NCI-H526 (cell line): ENCODE measurements around the gene ATN1.
A peak's percentile ranks its signal among the peaks of the same experiment; 100 is the strongest.
"Not testable (repeated sequence)": the region's sequence is repeated elsewhere in the genome, so short reads cannot be mapped to it uniquely, and the experiment has no call there.

Experiments
- DNase-seq, 2 experiments: peaks; one replicate each; lab custom pipeline; 2025; lab: John Stamatoyannopoulos, UW

Gene ATN1, protein sequence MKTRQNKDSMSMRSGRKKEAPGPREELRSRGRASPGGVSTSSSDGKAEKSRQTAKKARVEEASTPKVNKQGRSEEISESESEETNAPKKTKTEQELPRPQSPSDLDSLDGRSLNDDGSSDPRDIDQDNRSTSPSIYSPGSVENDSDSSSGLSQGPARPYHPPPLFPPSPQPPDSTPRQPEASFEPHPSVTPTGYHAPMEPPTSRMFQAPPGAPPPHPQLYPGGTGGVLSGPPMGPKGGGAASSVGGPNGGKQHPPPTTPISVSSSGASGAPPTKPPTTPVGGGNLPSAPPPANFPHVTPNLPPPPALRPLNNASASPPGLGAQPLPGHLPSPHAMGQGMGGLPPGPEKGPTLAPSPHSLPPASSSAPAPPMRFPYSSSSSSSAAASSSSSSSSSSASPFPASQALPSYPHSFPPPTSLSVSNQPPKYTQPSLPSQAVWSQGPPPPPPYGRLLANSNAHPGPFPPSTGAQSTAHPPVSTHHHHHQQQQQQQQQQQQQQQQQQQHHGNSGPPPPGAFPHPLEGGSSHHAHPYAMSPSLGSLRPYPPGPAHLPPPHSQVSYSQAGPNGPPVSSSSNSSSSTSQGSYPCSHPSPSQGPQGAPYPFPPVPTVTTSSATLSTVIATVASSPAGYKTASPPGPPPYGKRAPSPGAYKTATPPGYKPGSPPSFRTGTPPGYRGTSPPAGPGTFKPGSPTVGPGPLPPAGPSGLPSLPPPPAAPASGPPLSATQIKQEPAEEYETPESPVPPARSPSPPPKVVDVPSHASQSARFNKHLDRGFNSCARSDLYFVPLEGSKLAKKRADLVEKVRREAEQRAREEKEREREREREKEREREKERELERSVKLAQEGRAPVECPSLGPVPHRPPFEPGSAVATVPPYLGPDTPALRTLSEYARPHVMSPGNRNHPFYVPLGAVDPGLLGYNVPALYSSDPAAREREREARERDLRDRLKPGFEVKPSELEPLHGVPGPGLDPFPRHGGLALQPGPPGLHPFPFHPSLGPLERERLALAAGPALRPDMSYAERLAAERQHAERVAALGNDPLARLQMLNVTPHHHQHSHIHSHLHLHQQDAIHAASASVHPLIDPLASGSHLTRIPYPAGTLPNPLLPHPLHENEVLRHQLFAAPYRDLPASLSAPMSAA (N-terminal part only)

DNA sequence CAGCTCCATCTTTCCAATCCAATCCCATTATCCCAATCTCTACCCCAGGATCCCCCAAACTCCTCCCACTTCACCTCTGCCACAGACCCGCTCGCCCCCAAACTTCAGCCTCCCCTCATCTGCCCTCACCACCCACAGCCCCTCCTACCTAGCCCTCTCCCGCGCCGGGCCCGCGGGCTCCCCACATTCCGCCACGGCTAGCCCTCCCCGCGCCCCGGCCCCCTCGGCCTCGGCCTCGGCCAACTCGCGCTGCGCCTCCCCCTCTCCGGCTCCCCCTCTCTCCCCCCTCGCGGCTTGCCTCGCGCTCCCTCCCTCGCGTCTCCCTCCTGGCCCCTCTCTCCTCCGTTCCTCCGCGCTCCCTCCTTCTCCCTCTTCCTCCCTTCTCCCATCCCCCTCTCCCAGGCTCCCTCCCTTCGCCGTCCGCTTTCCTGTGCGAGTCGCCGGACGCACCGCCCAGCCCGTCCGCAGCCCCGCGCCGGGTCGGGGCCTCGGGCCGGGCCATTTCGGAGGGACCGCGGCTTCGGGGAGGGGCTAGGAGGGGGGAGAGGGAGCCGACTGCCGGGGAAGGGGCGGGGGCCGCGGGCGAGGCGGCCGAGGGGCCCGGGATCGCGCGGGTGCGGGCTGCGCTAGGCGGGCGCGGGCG lies at the start of gene ATN1:
Gene ATN1 (plus strand): TSS at position 581 of the 643 bp plus-strand sequence. CDS start 6,043 bp downstream, outside the sequence.
- peak; percentile 52 to 82 for DNase-seq

DNA sequence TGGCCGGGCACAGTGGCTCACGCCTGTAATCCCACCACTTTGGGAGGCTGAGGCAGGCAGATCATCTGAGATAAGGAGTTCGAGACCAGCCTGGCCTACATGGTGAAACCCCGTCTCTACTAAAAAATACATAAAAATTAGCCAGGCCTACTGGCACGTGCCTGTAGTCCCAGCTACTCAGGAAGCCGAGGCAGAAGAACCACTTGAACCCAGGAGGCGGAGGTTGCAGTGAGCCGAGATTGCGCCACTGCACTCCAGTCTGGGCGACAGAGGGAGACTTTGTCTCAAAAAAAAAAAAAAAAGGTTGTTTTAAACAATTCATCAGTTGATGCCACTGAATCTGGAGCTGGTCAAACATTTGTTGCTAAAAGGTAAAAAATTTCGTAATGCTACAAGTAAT lies 47.9 kb upstream of the ATN1 start:
- not testable (repeated sequence) for DNase-seq

DNA sequence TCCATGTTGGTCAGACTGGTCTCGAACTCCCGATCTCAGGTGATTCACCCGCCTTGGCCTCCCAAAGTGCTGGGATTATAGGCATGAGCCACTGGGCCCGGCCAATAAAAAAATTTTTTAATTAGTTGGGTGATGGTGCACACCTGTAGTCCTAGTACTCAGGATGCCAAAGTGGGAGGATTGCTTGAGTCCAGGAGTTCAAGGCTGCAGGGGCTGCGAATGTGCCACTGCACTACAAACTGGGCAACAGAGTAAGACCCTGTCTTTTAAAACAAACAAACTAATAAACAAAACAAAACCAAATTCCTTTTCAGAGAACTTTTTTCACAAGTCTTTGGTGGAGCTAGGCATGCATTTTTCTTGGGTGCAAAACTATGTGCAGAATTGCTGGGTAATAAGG lies 44.5 kb upstream of the ATN1 start:
- DNase-seq = no peak

DNA sequence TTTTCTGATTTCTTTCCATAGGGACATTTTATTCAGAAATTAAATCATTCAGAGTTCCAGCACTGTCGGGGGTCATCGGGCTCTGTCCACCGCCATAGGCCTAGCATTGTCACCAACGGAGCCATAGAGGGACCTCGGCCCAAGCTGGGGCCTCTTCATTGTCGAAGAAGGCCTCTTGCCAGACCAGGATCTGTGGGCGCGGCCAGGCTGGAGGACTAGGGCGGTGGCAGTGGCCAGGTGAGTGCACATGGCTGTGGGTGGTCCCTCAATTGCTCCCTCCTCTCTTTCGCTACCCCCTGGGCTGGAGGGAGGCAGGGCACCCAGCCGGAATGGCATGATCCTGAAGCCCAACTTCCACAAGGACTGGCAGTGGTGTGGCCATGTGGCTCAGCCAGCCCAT lies 44.1 kb upstream of the ATN1 start:
- no peak for DNase-seq

DNA sequence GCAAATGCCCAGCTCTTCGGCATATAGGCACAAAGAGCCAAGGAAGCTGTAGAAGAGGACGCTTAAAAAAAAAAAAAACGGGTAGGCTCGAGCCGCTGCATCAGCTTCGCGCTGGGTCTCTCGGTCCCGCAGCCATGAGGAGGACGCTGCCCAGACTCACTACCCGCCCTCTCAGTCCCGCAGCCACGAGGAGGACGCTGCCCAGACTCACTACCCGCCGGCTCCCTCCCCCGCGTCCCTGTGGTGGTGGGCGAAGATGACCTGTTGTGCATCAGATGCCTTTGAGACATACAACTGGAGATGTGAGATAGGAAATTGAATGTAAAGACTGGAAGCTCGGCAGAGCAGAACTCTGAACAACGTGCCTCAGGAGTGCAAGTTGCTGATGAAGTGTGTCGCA lies 43.2 kb upstream of the ATN1 start:
- DNase-seq = no peak

DNA sequence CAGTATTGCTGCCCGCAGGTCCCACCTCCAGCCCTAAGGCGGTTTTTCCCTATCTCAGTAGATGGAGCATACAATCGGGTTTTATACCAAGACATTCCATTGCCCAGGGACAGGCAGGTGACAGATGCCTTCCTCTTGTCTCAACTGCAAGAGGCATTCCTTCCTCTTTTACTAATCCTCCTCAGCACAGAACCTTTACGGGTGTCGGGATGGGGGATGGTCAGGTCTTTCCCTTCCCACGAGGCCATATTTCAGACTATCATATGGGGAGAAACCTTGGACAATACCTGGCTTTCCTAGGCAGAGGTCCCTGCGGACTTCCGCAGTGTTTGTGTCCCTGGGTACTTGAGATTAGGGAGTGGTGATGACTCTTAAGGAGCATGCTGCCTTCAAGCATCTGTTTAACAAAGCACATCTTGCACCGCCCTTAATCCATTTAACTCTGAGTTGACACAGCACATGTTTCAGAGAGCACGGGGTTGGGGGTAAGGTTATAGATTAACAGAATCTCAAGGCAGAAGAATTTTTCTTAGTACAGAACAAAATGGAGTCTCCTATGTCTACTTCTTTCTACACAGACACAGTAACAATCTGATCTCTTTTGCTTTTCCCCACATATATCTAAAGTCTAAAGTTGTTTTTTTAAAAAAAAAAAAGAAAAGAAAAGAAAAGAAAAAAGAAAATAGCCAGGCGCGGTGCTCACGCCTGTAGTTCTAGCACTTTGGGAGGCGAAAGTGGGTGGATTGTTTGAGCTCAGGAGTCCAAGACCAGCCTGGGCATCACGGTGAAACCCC lies 41.4 kb upstream of the ATN1 start:
- DNase-seq = not testable (repeated sequence)

DNA sequence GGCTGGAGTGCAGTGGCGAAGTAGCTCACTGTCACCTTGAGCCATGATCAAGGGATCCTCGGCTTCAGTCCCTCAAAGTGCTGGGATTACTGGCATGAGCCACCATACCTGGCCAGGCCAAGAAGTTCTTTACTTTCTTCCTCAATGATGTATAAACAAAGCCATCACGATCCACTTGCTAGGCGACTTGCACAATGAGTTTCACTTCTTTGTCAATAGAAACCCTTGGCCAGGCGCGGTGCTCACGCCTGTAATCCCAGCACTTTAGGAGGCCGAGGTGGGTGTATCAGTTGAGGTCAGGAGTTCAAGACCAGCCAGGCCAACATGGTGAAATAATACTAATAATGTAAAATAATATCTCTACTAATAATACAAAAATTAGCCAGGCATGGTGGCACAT lies 40.3 kb upstream of the ATN1 start:
- no peak for DNase-seq

DNA sequence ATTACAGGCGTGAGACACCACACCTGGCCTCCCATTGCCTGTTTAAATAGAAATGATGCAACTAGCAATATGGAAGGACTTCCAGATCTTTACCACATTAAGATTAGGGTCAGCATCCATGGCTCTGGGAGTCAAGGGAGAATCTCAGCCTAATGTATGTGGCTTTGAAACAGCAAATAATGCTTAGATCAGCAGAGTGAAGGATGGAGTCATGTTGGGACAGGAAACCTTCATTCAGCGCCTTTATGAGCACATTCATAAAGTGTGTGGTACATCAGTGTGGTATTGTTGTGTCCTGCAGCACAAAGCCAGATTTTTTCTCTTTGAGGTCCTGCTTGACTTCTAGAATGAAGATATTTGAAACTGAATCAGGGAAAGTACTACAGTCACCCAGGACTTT lies 39.4 kb upstream of the ATN1 start:
- DNase-seq = no peak

DNA sequence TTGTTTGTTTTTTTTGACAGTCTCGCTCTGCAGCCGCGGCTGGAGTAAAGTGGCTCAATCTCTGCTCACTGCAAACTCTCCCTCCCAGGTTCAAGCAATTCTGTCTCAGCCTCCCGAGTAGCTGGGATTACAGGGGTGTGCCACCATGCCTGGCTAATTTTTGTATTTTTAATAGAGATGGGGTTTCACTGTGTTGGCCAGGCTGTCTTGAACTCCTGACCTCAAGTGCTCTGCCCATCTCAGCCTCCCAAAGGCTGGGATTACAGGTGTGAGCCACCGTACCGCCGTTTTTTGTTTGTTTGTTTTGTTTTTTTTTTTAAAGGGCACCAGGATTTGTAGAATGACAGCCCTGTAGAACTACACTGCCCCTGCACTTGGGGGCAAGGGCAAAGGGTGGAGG lies 39.0 kb upstream of the ATN1 start:
- not testable (repeated sequence) for DNase-seq

DNA sequence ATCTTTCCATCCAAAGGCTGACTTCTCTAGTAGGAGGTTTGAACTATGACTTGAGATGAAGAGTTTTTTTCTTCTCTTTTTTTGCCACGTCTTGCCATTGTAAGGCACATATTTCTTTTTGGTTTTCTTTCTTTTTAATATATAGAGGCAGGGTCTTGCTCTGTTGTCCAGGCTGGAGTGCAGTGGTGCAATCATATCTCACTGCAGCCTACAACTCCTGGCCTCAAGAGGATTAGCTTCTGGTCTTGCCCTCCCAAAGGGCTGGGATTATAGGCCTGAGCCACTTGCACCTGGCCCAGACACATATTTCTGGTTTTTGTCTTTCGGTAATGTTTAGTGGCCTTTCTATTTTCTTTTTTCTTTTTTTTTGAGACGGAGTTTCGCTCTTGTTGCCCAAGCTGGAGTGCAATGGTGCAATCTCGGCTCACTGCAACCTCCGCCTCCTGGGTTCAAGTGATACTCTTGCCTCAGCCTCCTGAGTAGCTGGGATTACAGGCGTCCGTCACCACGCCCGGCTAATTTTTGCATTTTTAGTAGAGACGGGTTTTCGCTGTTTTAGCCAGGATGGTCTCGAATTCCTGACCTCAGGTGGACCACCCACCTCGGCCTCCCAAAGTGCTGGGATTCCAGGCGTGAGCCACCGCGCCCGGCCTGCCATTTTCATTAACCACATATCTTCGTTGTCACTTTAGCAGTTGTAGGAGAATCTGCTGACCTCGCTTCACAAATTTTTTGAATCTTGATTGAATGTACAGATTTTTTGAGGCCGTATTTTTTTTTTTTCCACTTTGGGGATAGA lies 37.8 kb upstream of the ATN1 start:
- DNase-seq = not testable (repeated sequence)

DNA sequence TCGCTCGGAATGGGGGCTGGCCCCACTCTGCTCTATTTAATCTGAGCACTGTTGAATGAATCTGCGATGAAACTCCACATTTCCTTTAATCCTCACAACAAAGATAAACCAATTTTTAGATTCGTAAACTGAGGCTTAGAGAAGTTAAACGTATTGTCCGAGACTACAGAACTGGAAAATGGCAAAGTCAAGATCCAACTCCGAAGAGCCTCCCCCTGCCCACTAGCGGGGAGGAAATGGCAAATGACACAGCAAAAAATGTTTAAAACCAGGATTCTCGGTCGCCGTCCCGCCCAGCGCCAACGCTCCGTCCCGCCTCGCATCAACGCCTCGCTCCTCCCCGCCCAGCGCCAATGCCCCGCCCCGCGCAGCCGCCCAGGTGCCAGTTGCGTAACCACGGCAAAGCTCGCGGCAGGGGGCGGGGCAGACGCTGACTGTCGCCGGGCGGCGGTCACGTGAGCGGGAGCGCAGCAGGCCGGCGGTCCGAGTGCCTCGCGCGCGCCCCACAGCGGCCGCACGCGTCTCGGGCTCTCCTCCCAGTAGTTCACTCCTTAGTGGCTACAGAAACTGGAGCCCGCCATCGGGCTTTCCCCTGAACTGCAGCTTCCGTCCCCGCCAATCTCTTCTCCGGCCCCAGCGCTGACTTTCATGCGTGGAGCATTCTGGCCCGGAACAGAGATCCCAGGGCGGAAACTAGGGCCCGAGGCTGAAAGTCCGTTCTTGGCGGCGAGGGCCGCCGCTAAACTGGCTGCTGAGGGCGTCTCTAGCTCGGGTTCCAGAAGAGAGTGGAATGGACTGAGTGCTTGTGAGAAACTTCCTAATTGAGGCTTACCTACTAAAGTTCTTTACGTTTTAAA lies 36.7 kb upstream of the ATN1 start:
- DNase-seq = peak; percentile 83 to 98

DNA sequence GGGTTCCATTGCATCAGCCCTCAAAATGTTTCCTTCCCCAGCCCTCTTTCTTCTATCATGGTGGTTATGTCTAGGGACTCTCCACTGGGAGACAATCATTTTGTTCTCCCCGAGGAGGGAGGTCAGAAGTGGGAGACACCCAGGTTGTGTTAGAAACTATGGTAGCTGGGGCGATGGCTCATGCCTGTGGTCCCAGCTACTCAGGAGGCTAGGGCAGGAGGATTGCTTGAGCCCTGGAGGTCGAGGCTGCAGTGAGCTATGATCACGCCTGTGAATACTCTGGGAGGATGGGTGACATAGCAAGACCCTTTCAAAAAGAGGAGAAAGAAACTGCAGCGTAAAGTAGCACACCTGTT lies 36.1 kb upstream of the ATN1 start:
- DNase-seq = no peak

DNA sequence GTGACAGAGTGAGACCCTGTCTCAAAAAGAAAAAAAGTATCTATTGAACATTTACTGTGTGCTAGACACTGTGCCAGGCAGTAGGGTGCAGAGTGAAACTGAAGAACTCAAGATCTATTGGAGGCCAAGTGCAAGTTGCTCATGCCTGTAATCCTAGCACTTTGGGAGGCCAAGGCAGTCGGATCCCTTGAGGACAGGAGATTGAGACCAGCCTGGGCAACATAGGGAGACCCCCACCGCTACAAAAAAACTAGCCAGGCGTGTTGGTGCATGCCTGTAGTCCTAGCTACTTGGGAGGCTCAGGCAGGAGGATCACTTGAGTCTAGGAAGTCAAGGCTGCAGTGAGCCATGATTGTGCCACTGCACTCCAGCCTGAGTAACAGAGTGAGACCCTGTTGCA lies 35.1 kb upstream of the ATN1 start:
- DNase-seq = not testable (repeated sequence)

DNA sequence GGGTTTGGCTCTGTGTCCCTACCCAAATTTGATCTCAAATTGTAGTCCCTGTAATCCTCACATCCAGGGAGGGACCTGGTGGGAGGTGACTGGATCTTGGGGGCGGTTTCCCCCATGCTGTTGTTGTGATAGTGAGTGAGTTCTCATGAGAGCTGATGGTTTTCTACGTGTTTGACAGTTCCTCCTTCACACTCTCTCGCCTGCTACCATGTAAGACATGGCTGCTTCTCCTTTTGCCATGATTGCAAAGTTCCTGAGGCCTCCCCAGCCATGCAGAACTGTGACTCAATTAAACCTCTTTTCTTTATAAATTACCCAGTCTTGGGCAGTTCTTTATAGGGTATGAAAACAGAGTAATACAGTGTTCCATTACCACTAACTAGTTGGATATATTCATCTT lies 33.4 kb upstream of the ATN1 start:
- DNase-seq = no peak

DNA sequence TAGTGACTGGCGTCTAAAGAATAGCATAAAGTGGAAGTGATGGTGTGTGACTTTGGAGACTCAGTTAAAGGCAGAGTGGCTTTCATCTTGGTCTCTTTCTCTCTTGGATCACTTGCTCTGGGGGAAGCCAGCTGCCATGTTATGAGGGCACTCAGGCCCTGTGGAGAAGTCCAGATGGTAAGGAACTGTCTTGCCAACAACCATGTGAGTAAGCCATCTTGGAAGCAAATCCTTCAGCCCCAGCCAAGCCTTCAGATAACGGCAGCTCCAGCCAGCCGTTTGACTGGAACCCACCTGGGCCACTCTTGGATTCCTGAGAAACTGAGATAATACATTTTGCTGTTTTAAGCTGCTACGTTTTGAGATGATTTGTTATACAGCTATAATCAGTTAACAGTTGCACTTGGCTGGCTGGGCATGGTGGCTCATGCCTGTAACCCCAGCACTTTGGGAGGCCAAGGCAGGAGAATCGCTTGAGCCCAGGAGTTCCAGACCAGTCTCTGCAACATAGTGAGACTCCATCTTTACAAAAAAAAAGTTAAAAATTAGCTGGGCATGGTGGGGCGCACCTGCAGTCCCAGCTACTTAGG lies 30.8 kb upstream of the ATN1 start:
- no peak for DNase-seq

DNA sequence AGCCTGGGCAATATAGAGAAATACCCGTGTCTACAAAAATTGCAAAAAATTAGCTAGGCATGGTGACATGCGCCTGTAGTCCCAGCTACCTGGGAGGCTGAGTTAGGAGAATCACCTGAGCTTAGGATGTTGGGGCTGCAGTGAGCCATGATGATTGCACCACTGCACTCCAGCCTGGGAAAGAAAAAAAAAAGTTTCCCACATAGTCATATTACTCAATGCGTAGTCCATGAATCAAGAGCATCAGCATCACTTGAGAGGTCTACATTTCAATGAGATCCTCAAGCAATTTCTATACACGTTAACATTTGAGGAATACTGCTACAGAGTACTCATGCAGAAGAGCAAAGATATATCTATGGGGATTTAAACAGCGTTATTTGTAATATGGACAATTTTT lies 28.3 kb upstream of the ATN1 start:
- DNase-seq = no peak

DNA sequence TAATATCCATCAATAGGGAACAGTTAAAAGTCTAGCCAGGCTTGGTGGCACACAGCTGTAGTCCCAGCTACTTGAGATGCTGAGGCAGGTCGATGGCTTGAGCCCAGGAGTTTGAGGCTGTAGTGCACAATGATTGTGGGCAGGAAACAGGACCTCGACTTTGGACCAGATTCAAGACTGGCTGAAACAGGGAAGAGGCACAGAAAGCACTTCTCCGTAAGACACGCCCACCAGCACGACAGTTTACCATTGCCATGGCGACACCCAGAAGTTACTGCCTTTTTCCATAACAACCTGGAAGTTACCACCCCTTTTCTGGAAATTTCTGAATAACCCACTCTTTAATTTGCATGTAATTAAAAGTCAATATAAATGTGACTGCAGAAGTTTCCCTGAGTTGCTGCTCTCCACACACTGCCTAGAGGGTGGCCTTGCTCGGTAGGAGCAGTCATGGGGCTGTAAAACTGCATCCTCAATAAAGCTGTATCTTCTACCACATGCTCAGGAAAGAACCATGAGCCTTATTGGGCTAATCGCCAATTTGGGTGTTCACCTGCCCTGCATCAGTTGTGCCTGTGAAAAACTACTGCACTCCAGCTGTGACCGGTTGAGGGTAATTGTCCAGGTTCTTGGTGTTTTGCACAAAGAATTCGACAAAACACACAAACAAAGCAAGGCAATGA lies 27.8 kb upstream of the ATN1 start:
- peak; percentile 19 to 40 for DNase-seq

DNA sequence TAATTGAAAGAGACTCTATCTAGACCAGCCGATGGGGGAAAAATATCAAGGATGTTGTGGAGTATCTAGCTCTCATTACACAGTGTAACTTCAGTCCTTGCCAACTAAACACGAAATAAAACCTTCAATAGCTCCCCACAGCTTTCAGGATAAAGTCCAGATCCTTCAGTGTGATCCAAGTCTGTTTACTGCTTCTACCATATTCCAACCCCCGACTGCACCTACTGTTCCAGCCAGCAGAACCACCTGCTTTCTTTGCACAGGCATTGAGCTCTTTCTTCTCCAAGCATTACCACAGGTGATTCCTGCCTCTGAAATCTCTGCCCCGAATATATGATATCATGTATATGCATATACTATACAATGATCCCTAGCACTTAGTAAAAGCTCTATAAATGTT lies 25.3 kb upstream of the ATN1 start:
- no peak for DNase-seq
